Heart right ventricle (tissue), 16 donors: ENCODE data around the gene SSR3. TPM values are rescaled to one million over a fixed set of nuclear protein-coding genes. Genes with fewer than 3 reads are reported as not detected.

Source experiments
- ATAC-seq, 8 donors: fragments of 200-7000 bp; cut with Tn5 transposase; one replicate each; pipeline ENCODE4 v1.9.1; 2020; ENCODE audit warnings: mild to moderate bottlenecking in 8 of 8, moderate library complexity in 8 of 8, moderate number of reproducible peaks in 1 of 8
- DNase-seq, 2 donors: peaks; one replicate each; pipeline ENCODE4 v3.0.0-alpha.2; 2020
- H3K27ac ChIP-seq, 10 donors: fragments of 200-600 bp; sonication (generic) in 2 of 10; one replicate each; pipeline versions ENCODE4 v1.5.0 to v1.8.0; 2020 to 2022; ENCODE audit warnings: mild to moderate bottlenecking in 3 of 10
- H3K27me3 ChIP-seq, 7 donors: fragments of 200-600 bp; one replicate each; pipeline ENCODE4 v1.8.0; 2021 to 2022; ENCODE audit warnings: mild to moderate bottlenecking in 2 of 7
- H3K36me3 ChIP-seq, 9 donors: fragments of 200-600 bp; sonication (generic) in 1 of 9; one replicate each; pipeline versions ENCODE4 v1.5.0 to v1.8.0; 2020 to 2022; ENCODE audit warnings: mild to moderate bottlenecking in 2 of 9
- H3K4me1 ChIP-seq, 9 donors: fragments of 200-600 bp; sonication (generic) in 1 of 9; one replicate each; pipeline versions ENCODE4 v1.5.0 to v1.8.0; 2020 to 2022; ENCODE audit warnings: mild to moderate bottlenecking in 4 of 9
- H3K4me3 ChIP-seq, 10 donors: fragments of 200-600 bp; sonication (generic) in 2 of 10; one replicate each; pipeline versions ENCODE4 v1.5.0 to v1.8.0; 2020 to 2022; ENCODE audit warnings: mild to moderate bottlenecking in 7 of 10, moderate library complexity in 2 of 10
- H3K9me3 ChIP-seq, 11 donors: fragments of 200-600 bp in 10 of 11; sonication (generic) in 2 of 11; one replicate each; pipeline versions ENCODE4 v1.5.0 to v1.8.0; 2013 to 2022; ENCODE audit warnings: mild to moderate bottlenecking in 2 of 11, control low read depth in 1 of 11, moderate library complexity in 1 of 11
- WGBS, 2 donors: extraction: QIAGEN DNeasy Blood & Tissue Kit; methylation state at CpG; one replicate each; pipeline ENCODE4 v1.1.7; 2013; ENCODE audit warnings: inconsistent platforms in 1 of 2; 5-methylcytosine and 5-hydroxymethylcytosine counted together
- intact Hi-C, 10 donors: fragments of 100-400 bp; cut with DNase I; formaldehyde crosslinking; loops; one replicate each; pipeline versions ENCODE4 v1.11.1 to v1.14.2; 2022
- polyA plus RNA-seq, 2 donors: library from polyadenylated mRNA; stranded (reverse); fragments of 200-250 nt; gene quantifications; one replicate each; pipeline ENCODE4 v1.2.3, GENCODE V29; 2013
- total RNA-seq, 10 donors: library from RNA; stranded (reverse); fragmentation: NEBNext Ultra II Directional in 3 of 10; extraction: Animal tissue kit (Norgen Biotek cat#: 25700) in 3 of 10; gene quantifications; one replicate each; pipeline versions ENCODE4 v1.2.1 to v1.2.4, GENCODE V29; 2021 to 2023
- TF ChIP-seq, protein P1 (sequence below), 9 donors: fragments of 200-600 bp; sonication (generic) in 2 of 9; IDR thresholded peaks; one replicate each; pipeline versions ENCODE4 v1.5.0 to v1.8.0; 2021 to 2022; ENCODE audit warnings: antibody characterized with exemption in 9 of 9, mild to moderate bottlenecking in 5 of 9, moderate library complexity in 1 of 9
- donor health status: Arrhythmogenic right ventricular cardiomyopathy.
- donor health status: ischemic (EF 13 %, LVEDD 7.1; RV severe dilation, severe dysfunction).
- donor health status: healthy with polysubstance abuse.
- donor health status: DM: no; HTN: yes; CAD: no.
- donor health status: DM: no; HTN: no; CAD: no.
- donor health status: ischemic (EF 25% LVEDD 6.9; RV normal size, moderate dysfunction).
- donor health status: ischemic (EF 25% LVEDD 5.7; RV mildly dilated, moderate dysfunction).
- donor health status: healthy.
- donor health status: DM: yes; HTN: yes; CAD: no.
- donor health status: Ischemic cardiomyopathy.
- donor health status: ischemic (EF 35%, LVEDD 5.7; RV mildly dilated, moderate dysfunction).
- donor health status: nonischemic (EF 11% LVEDD 7.7; RV severe dilation, severe dysfunction).
- donor health status: DM: yes; HTN: yes; CAD: no.
- donor health status: PGD.
- donor health status: ischemic (EF 29% LVEDD 5.4; RV normal size, mild dysfunction).
- donor health status: nonischemic (EF 23%, LVEDD 6.1; RV moderate dilation, normal function).

The SSR3 gene
- total and polyA plus RNA-seq, 12 donors, result 75.8 to 602 (median 216) TPM

DNA sequence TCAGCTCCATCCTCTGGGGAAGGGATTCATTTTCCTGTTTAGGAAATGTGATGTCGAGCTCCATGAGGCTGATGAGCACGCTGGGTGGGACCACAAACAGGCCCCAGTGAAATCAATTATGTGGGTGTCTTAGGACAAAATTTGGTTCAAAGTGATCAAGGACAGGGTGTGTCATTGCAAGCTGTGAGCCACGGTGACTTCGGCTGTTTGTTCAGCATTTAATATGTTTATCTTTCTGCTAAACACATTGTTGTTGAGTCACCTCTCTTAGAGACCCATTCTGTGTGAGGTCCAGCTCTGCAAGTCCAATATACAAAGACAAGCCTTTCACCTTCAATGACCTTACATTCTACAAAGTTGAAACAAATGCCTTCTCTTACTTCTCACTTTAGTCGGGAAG is 41.3 kb downstream of the SSR3 start:
- Histone ChIP-seq H3K4me3 (no peak overlapping the region), H3K27ac (no peak overlapping the region), H3K4me1 (peaks cover 0 to 13% (median 3%) of the 10 kb centered on the region in 9 donors), H3K9me3 (no peaks in the 10 kb centered on the region), H3K36me3 (no peaks in the 10 kb centered on the region), H3K27me3 (no peaks in the 10 kb centered on the region)
- 62 to 68% methylated on average over 5 of the region's 5 CpGs for WGBS, 2 donors
- TF ChIP-seq, protein P1, sequence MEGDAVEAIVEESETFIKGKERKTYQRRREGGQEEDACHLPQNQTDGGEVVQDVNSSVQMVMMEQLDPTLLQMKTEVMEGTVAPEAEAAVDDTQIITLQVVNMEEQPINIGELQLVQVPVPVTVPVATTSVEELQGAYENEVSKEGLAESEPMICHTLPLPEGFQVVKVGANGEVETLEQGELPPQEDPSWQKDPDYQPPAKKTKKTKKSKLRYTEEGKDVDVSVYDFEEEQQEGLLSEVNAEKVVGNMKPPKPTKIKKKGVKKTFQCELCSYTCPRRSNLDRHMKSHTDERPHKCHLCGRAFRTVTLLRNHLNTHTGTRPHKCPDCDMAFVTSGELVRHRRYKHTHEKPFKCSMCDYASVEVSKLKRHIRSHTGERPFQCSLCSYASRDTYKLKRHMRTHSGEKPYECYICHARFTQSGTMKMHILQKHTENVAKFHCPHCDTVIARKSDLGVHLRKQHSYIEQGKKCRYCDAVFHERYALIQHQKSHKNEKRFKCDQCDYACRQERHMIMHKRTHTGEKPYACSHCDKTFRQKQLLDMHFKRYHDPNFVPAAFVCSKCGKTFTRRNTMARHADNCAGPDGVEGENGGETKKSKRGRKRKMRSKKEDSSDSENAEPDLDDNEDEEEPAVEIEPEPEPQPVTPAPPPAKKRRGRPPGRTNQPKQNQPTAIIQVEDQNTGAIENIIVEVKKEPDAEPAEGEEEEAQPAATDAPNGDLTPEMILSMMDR (IDR thresholded peaks at IDR 0.05), result no peak
- intact Hi-C loops, result loop anchor here in 1 of 10 donors (5.0 to 10.0 kb wide), 2 partner anchors 361 to 469 kb away; no protein-coding TSS in a partner anchor
- no peak for ATAC-seq
- DNase-seq, result no peak

DNA sequence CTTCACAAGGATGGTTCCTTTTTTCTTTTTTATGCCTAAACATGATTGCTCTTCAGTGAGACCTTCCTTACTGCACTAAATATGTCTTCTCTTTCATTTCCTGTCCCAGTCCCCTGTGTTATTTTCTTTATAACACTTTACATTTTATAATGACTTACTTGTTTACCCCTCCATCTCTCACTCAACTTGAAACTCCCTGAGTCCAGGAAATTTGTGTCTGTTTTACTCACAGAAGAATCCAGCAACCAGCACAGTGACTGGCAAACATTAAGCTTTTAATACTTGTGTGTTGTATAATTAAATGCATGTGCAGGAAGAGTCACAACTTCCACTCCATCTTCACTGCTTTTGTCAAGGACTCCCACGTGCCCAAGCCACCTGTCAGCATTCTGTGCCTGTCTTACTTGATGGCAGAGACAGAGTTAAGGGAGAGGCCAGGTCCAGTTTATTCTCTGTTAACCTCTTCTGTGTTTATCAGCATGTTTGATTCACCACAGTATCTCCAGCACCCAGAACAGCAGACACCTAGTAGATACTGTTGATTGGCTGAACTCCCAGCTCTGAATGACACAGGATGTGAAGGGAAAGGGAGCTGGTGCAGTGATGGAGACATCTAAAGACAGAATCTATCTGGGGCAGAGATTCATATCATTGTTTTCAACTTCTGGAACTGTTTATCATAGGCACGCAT is 42.8 kb downstream of the SSR3 start:
- intact Hi-C loops, result loop anchor here in 2 of 10 donors (2.0 to 10.0 kb wide), 3 partner anchors 360 to 467 kb away; no protein-coding TSS in a partner anchor
- TF ChIP-seq, protein P1 (IDR thresholded peaks at IDR 0.05), result no peak
- DNase-seq, result no peak
- no peak overlapping the region for H3K4me3 ChIP-seq
- no peak overlapping the region for H3K27ac ChIP-seq
- no peaks in the 10 kb centered on the region for H3K36me3 ChIP-seq
- no peaks in the 10 kb centered on the region for H3K9me3 ChIP-seq
- ATAC-seq, result no peak
- 66 to 67% methylated on average over 2 of the region's 2 CpGs for WGBS, 2 donors
- peaks cover 0 to 11% (median 3%) of the 10 kb centered on the region in 9 donors for H3K4me1 ChIP-seq
- H3K27me3 ChIP-seq, result no peaks in the 10 kb centered on the region

DNA sequence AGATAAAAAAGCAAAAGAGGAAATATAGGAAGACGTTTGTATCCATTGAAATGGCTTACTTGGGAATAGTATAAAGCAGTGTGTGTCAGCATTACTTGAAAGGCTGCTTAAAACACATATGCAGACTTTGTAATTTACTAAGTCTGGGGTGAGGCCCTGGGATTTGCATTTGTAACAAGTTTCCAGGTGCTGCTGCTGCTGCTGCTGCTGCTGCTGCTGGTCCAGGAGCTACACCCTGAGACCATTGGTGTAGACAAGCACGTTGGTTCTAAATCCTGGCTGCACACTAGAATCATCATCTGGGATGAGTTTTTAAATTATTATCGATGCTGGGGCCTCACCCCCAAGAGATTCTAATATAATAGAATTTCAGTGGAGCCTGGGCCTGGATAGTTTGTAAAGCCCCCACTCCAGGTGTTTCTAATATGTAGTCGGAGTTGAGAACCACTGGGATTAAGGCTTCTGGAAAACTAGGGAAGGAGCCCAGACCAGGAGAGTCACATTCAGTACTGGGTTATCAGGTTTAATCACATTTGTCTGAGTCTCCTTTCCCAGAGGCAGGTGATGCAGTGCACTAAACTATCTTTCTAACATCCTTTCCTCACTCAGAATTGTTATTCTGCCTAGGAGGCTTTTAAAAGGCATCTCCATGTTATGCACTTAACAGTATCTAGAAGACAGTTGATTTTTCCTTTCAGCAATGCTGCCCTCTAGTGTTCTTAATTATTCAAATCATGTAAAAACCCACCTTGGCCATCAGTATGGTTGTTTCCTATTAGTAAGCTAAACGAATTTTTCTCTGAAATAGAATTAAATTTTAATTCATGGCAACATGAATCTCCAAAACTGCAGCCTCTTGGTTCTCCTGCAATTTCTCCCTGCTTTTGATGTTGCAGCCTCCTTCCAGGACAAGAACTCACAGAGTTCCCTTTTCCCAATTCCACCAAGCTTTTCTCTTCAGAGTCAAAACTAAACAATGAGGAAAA is 45.4 kb downstream of the SSR3 start:
- Histone ChIP-seq H3K36me3 (no peaks in the 10 kb centered on the region), H3K27me3 (no peaks in the 10 kb centered on the region), H3K9me3 (peaks cover 0 to 6% (median 0%) of the 10 kb centered on the region in 11 donors), H3K4me1 (no peaks in the 10 kb centered on the region), H3K27ac (no peak overlapping the region), H3K4me3 (no peak overlapping the region)
- TF ChIP-seq, protein P1 (IDR thresholded peaks at IDR 0.05), result peak; percentile 36 to 79 (median 70)
- intact Hi-C loops, result loop anchor here (1.0 to 10.0 kb wide), 11 partner anchors 52 to 465 kb away; no protein-coding TSS in a partner anchor
- DNase-seq (no peak), ATAC-seq (peak; percentile 46 to 90 (median 77))
- 56 to 59% methylated on average over 5 of the region's 5 CpGs for WGBS, 2 donors

DNA sequence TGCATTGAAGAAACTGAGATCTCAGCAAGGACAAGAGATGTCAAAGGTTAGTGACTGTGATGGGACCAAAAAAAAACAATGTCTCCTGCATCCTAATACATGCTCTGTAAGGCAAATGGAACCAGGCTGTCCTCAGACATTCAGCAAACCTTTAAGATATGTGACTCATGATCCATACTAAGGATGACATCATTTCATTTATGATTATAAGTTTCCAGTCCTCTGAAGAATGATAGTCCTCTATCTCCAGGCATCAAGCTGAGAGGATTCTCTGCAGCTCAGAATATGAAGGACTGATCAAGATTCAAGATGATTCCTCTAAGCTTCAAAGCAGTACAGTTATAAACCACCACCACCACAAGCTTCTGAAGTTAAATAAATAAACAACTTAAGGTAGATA is 47.6 kb downstream of the SSR3 start:
- ATAC-seq (no peak), DNase-seq (no peak)
- intact Hi-C loops, result loop anchor here in 8 of 10 donors (5.0 to 10.0 kb wide), 7 partner anchors 50 to 462 kb away; no protein-coding TSS in a partner anchor
- Histone ChIP-seq H3K36me3 (no peaks in the 10 kb centered on the region), H3K27ac (no peak overlapping the region), H3K4me3 (no peak overlapping the region), H3K9me3 (peaks cover 0 to 13% (median 0%) of the 10 kb centered on the region in 11 donors), H3K27me3 (no peaks in the 10 kb centered on the region), H3K4me1 (no peaks in the 10 kb centered on the region)
- TF ChIP-seq, protein P1 (IDR thresholded peaks at IDR 0.05), result no peak
